Hematopoietic multipotent progenitor cell treated with erythropoietin and hydrocortisone succinate and interleukin-3 and kit ligand, for 4 days (in vitro differentiated cells): ENCODE data around the gene ABHD13.
A peak's percentile ranks its signal among the peaks of the same experiment; 100 is the strongest.
"Not testable (repeated sequence)": the region's sequence is repeated elsewhere in the genome, so short reads cannot be mapped to it uniquely, and the experiment has no call there.

Source experiments
- DNase-seq: peaks from one replicate; pipeline ENCODE4 v3.0.0-alpha.2; 2015

Gene ABHD13

DNA sequence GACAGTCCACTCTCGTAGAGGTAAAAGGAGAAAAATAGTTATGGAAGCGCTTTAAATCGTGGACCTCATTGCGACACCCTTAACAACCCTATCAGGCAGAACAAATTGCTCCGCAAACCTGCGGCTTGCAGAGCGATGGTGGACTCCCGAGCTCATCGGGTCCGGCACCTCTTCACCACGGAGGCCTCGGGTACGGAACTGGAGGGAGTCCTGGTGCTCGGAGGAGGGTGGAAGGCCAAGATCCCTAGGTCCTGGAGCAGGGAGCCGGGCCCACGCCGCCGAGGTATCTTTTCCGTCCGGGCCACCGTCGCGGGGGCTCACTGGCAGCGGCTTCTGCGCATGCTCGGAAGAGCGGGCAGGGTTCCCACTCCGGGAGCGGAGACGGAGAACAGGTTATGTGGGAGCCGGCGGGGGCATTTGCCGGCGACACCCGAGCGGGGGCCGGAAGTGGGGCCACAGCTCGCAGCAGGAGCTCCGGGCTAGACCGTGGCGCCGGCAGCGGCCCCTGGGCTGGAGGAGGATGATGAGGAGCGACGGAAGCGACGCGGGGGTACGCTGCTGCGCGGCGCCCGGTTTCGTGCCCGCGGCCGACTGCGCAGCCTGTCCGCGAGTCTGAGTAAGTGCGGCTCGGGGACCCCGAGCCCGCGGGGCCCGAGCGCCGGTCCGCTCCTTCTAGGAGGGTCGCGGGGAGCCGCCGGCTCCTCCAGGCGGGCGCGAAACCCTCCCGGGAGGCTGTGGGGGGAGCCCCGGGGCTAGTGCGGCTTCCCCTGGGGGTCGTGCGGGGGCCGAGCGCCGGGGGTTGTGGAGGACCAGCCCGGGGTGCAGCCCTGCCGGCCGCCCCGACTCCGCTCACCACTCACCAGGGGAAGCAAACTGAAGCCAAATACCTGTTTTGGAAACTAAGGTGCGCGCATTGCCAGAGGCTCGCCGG, at the start of gene ABHD13:
ABHD13 (plus strand) TSS at position 349 of the 931 bp plus-strand sequence. CDS start 10,827 bp downstream, outside the sequence.
- peak; percentile 97 for DNase-seq

- DNase-seq = no peak
These were observed 49.3 kb upstream of the ABHD13 start for GRCh38 chr13:108168929-108169328.

DNA sequence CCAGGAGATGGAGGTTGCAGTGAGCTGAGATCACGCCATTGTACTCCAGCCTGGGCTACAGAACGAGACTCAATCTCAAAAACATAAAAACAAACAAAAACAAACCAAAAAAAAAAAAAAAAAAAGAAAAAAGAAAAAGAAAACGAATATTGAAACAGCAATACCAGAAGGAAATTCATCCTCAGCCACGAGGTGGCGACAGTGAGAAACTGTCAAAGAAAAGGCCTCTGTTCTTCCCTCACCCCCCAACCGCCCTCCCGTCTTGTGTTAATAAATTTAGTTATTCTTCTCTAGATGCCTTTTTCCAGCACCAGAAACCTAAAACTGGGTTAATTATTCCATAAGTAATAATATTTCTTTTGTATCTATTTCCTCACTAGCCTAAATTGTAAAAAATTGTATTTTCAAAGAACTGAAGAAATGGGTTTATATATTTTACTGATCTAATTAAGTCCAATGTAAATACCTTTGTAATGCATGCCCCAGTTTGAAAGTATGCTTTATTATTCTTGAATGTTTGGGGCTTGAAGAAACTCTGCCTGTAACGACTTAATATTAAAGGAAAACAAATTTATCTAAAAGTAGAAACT, 41.4 kb upstream of the ABHD13 start:
- peak; percentile 72 for DNase-seq

DNA sequence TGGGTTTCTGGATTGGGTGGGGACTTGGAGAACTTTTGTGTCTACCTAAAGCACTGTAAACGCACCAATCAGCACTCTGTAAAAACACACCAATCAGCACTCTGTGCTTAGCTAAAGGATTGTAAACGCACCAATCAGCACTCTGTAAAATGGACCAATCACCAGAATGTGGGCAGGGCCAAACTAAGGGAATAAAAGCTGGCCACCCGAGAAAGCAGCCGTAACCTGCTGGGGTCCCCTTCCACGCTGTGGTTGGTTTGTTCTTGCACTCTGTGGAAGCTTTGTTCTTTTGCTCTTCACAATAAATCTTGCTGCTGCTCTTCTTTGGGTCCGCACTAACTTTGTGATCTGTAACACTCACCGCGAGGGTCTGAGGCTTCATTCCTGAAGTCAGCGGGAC, 40.1 kb upstream of the ABHD13 start:
- DNase-seq = no peak

DNA sequence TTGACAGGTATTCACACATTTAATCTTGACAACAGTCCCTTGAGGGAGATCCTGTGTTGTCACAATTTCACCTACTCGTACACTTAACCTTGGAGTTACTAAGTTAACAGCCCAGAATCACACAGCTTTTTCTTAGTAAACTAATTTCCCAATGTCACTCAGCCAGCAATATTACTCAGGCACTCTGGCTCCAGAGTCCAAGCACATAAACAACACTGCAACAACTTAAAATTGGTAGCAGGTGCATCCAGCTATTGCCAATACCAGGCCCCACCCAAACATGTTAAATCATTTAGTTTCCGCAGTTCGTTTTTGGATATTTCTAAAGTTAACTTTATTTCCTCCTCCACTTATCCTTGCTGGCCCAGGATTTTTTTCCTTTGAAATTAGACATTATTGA, 35.5 kb upstream of the ABHD13 start:
- DNase-seq = no peak

DNA sequence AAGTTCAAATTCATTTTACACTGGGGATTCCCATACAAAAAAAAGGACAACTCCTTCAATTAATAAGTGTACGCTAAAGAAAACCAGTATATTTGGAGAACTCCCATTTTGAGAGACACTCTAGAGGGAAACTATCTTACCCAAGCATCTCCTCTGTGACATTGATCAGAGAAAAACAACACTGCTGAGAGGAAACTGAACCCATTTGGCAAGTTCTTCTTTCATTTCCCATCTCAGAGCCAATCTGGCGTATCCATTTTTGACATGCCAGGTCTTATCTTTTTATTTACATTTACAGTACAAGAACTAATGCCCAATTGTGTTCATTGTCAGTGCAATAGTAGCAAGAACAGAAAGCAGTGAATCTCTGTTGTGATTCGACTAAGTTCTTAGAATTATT, 33.0 kb upstream of the ABHD13 start:
- no peak for DNase-seq

GRCh38 chr13:108188260-108188659, 29.9 kb upstream of the ABHD13 start:
- DNase-seq = no peak

- DNase-seq = no peak
These were observed 27.3 kb upstream of the ABHD13 start for GRCh38 chr13:108190897-108191296.

GRCh38 chr13:108193806-108194205, 24.4 kb upstream of the ABHD13 start:
- no peak for DNase-seq

- no peak for DNase-seq
These were observed 23.7 kb upstream of the ABHD13 start for GRCh38 chr13:108194435-108194936.

- DNase-seq = no peak
These were observed 23.0 kb upstream of the ABHD13 start for GRCh38 chr13:108195146-108195545.

- no peak for DNase-seq
These were observed 22.3 kb upstream of the ABHD13 start for GRCh38 chr13:108195861-108196260.

DNA sequence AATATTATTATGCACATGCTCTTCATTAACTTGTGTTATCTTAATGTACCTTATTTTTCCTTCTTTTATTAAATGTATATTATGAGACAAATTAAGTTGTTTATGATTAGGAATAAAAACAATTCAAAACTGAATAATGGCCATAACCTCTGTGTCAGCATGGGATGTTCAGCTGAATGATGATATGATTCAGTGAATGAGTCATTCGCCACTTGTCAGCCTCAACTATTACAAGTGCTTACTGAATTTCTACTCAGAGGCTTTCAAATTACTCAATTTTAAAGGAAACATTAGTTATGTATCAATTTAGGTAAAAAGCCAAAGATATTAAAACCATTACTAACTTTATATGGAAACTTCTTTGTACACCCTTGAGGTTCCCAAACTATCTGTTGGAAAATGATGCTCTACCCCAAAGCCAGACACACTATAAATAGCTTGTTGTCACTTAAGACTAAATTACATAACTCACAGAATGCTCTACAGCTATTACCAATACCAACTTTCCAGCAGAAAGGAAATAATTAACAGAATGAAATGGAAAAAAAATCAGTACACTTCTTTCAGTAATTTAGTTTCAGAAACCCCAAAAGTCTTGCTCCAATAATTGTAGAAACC, 17.3 kb upstream of the ABHD13 start:
- no peak for DNase-seq

DNA sequence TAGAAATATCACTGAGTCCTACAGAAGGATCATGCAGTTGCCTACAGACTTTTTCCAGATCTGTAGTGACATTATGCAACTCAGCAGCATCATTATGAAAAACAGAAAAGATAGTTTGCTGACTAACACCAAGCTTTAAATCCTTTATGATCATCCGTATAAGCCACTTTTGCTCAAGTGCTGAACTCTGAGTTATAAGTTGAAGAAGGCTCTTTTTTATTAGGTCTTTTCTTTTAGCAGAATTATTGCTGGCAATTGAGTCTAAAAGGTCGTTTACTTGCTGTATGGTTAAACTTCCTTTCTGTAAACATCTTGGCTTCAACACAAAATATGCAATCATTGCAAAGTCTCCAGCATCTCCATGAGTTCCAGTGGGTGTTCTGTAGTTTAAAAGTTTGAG, 7.6 kb upstream of the ABHD13 start:
- no peak for DNase-seq

DNA sequence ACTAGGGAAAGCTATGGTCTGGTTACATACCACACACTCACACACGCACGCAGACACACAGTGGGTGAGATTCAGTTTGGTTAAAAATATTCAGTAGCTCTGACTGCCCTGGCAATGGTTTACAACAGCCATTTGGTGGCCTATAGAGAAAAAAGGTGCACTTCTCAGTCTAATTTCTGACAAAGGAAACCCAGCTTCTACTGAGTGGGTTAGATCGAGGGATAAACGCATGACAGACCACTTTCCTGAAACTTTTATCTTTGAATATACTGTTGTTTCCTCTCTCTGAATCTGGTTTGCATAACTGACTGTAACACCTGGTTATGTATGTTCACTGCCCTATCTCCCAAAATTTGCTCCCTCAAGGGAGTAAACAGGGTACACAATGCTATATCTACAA, 5.3 kb upstream of the ABHD13 start:
- DNase-seq = peak; percentile 55

DNA sequence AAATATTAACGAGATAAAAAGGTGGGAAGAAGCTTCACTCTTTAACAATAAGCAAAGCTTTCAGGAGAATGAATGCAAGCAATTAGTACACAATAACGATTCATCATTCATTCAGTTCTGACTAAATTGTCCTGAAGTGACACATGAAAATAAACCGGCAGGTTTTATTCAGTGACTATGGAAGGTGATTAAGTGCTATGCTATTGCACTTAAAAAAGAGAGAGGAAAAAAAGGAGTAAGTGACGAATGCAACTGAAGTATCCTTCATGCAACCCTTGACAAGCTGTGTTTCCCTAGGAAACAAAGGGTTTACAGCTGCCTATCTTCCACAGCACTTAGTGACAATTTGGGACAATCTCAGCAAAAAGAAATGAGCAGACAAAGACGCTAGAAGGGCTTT, 4.2 kb upstream of the ABHD13 start:
- DNase-seq = no peak

DNA sequence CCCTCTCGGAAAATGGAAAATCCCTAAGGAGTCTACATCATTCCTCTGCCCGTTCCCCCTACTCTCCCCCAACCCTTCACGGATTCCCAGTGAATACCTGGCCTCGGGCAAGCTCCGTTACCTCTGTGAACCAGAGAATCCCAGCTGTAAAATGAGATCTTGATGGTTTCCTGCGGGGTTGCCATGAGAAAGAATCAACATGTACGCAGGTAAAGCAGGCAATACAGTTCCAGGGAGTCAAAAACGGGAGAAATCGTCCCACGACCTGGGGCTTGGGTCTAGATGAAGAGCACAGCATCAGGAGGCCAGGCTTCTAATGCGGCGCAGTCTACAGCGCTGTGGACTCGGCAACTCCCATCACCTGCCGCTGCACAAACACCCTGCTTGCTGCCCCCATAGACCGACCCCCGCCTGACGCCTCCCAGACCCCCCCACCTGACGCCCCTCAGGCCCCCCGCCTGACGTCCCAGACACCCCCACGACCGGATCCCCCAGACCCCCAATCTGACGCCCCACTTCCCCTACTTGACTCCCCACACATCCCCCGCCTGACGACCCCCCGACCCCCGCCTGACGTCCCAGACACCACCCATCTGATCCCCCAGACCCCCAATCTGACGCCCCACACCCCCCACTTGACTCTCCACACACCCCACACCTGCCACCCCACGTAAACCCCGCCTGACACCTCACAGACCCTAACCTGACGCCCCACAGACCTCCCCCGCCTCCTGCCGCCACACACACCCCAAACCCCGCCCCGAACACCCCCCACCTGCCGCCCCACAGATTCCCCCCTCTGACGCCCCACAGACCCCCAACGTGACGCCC, 3.5 kb upstream of the ABHD13 start:
- no peak for DNase-seq

DNA sequence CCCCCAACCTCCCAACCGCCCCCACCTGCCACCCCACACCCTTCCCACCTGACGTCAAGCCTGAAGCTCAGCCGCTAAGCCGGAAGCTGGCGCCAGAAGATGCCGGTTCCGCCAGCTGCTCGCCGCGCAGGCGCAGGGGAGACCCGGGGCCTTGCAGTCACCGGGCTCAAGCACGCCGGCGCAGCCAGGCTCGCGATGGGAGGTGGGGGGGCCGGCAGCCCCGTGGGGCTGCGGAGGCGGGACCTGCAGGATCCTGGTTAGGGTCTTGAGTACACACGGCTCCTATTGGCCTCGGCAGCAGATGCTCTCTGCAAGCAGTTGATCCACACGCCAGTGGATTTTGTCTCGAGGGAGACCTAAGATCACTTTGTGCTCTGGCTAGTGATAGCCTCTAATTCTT, 2.8 kb upstream of the ABHD13 start, which contains the start of gene LIG4:
LIG4 (minus strand) TSS at position 101 of the 400 bp plus-strand sequence. CDS start 4,268 bp downstream, outside the sequence.
- DNase-seq = peak; percentile 96

- not testable (repeated sequence) for DNase-seq
These were observed 717 bp upstream of the ABHD13 start for GRCh38 chr13:108217307-108218043.

DNA sequence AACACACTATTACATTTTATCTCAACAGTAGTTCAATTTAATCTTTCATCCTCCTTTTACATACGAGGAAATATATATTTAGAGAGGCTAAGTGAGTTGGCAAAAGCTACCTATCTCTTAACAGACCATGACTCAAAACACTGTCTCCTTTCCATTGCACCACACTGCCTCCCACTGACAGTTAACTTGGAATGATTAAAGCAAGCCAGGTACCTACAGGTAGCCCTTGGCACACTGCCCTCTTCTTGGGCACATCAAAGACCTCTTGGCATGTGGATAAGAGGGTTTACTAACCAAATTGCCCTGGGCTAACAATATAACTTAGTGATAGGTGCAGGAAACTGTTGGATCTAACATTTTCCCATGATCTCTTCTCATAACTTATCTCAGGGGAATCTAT, 1.8 kb downstream of the ABHD13 start:
- no peak for DNase-seq

DNA sequence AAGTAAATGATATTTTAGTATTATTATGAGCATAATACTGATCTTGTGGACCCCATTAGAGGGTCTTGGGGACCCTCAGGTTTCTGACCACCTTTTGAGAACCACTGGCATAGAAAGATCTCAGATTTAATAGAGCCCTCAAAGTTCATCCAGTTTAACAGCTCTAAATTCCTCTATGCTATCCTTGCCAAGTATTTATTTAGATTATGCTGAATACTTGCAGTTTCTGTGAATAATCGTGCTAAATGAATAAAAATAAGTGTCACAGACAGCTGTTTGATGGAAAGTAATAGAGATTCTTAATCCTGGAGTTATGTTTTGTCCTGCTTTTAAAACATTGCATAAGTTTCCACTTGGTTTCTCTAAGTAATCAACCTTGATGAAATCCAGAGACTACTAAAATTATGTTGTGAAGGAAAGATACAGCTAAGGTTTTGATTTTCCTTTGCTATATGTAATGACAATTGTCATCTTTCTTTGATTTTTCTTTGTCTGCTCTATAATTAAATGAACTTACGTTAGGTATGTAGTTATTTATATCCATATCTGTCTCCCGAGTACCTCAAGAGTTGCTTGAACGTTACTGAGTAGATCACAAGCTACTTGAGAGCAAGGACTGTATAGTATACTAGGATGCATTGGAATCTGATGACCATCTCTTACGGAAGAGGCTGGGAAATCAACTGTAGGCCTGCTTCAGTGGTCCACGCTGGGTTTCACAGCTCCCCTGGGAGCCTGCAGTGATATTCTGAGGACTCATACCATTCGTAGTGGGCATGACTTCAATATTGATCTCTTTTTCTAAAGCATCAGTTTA, 5.7 kb downstream of the ABHD13 start:
- no peak for DNase-seq
